Measurements from ENCODE around the gene MYO1D.
"Not testable (repeated sequence)": the region's sequence is repeated elsewhere in the genome, so short reads cannot be mapped to it uniquely, and the experiment has no call there.

Gene MYO1D

DNA sequence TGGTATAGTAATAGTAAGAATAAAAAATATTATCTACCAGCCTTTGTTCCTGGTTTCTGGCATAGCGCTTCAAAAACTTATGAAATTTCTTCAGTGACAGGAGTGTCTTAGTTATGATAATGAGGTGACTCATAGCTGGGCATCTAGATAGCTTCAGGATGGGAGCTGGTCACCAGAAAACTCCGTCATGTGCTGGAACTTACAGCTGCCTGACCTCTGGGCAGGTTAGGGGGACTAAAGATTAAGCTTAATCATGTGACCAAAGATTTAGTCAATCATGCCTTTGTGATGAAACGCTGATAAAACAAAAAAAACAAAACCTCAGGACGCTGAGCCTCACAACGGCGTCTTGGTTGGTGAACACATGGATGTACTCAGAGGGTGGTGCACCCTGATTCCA is 154.2 kb downstream of the MYO1D start:
- no peak for DNase-seq

DNA sequence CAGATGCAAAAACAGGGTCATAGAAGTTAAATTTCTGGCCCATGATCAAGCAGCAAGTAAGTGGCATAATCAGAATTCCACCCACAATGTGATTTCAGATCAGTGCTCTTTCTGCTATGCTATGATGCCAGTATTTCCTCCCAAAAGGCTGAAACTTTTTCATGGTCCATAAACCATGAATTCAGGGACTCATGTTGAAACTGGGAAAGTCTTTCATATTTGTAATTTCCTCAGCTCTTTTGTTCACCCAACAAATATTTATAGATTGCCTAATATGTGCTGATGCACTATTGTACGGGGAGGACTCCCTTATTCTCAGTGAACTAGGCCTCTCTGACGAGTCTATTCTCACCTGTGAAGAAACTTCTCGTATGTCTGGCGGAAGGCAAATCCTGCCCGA is 156.3 kb downstream of the MYO1D start:
- no peak for DNase-seq

DNA sequence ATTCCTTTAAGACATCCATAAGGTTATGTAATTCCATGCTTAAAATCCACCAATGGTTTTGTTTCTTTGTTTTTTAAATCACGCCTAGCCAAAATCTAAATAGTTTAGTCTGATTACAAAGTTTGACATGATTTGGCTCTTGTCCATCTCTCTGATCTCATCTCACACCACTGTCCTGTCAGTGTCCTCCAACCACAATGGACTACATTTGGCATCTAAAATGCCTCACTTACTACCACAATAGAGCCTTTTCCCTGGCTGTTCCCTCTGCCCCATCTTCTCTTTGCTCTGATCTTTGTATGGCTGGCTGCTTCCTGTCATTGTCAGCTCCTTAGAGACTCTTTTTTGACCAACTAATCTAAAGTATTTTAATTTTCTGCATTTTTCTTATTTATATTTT is 157.2 kb downstream of the MYO1D start:
- DNase-seq: no peak

DNA sequence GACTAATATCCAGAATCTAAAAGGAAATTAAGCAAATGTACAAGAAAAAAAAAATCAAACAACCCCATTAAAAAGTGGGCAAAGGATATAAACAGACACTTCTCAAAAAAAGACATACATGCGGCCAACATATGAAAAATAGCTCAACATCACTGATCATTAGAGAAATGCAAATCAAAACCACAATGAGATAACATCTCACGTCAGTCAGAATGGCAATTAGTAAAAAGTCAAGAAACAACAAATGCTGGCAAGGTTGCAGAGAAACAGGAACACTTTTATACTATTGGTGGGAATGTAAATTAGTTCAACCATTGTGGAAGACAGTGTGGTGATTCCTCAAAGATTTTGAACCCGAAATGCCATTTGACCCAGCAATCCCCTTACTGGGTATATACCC is 162.0 kb downstream of the MYO1D start:
- DNase-seq: not testable (repeated sequence)

DNA sequence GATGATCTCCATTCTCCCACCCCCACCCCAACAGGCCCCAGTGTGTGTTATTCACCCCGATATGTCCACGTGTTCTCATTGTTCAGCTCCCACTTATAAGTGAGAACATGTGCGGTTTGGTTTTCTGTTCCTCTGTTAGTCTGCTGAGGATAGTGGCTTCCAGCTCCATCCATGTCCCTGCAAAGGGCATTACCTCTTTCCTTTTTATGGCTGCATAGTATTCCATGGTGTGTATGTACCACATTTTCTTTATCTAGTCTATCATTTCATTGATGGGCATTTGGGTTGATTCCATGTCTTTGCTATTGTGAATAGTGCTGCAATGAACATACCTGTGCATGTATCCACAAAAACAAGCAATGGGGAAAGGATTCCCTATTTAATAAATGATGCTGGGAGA is 162.7 kb downstream of the MYO1D start:
- DNase-seq: not testable (repeated sequence)

DNA sequence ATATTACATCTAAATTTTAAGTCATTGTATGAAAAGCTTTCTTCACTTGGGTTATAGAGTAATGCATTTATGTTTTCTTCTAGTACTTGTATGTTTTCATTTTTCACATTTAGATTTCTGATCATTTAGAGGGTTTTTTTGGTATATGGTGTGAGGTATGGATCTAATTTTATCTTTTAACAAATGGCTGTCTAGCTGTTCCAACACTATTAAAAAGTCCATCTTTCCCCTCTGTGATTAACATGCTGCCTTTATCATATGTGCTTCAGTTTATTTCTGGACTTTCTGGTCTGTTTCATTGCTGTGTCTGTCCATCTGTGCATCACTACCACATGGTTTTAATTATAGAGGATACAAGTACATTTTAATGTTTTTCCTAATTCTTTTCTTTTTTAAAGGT is 163.8 kb downstream of the MYO1D start:
- no peak for DNase-seq

DNA sequence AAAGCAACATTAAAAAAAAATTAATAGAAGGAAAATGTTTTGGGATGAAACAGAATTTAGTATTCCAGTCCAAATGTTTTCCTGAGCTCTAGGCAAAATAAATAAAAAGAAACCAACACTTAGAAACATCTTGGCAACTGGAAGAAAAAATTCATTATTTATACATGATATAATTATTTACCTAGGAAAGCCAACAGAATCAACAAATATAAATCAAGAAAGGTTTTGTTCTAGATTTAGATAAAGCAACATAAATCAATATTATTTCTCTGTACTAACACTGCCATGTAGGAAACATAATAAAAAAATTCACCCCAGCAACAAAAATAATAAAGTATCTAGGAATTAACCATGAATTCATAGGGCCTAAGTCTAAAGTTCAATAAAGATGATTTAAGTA is 167.4 kb downstream of the MYO1D start:
- DNase-seq: no peak

DNA sequence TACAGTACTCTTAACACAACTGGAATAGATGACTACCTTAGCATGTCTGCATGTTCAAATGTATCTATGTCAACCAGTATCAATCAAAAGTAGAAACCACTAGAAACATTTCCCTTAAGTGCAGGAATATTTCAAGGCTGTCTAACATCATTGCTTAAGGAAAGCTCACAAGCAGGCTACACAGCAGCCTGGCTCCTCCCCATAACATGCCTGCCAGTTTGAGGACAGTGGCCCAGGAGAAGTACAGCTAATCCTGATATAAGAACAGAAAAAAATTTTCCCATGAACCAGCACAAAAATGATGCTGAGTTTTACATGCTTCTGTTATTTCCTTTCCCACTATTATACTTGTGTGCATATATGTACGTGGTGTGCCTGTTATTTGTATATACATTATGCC is 175.1 kb downstream of the MYO1D start:
- DNase-seq: no peak

DNA sequence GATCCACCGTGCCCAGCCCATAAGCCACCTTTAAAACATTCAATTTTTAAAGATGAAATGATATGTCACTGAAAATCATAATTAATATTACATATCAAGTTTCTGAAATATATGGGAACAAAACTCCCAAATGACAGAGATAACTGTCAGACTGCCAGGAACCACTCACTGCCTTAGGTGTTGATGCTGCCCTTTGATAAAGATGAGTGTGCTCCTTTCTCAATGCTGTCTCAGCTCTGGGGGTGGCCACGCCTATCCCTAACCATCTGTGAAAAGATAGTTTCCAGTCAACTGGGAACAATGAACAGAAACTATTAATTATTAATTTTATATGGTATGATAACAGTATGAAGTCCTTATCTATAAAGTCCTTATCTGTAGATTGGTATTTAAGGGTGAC is 177.7 kb downstream of the MYO1D start:
- no peak for DNase-seq

DNA sequence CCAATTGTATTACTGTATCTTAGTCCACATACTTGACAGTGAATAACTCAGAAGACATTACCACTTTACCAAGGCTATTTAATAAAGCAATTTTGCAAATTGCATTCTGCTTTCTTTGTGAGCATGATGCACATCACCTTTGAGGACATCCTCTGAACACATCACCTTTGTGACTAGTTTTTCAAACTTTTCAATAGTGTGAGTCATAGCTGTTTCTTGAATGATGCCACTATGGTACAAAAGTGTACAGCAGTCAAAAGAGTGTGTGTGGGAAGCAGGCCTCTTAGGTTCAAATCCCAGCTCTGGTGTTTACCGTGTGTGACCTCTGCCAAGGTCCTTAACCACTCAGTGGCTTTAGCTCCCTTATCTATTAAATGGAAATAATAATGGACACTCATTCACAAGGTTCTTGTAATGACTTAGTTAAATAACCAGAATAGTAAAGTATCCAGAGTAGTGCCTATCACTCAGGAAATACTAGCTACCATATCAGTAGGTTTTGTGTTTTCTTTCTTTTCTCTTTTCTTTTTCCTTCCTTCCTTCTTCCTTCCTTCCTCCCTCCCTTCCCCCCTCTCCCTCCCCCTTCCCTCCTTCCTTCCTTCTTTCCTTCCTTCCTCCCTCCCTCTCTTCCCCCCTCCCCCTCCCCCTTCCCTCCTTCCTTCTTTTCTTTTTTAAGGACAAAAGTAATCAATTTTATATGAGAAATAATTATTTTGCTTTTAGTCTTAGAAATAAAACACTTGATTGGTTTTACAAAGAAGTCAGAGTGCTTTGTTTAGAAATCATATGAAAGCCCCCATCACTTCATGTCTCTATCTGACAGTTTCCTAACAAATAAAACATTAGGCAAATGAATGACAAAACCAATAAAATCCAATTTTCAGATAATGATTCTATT is 178.9 kb downstream of the MYO1D start:
- DNase-seq: no peak

DNA sequence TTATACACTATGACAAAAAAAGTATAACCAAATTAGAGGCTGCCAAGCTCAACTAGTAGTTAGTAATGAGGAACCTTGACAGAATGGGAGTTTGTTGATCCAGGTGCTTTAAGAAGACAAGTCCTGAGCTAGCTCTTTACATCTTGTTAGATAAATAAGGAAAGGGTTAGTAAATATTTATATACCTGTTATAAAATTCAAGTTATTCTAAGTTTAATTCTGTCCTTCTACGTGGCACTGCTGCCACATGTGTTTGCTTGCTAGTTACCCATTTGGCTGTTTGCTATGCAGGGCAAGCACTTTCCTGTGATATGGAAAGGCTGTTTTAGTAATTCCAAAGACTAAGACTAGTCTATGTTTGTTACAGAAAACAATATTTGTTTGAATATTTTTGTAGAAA is 180.5 kb downstream of the MYO1D start:
- no peak for DNase-seq

DNA sequence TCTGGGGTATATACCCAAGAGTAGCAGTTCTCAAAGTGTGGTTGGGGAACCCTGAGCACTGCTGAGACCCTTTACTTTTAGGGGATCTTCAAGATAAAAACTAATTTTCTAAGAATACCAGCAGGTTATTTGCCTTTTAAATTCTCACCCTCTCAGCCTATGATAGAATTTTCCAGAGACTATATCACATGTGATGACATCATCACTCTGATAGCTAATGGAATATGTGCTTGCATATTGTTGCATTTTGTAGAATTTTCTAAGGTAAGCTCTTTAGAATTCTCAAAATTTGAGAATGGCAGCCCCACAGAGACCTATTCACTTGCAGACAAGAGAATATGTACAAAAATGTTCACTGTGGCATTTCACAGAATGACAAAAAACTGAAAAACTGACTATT is 181.1 kb downstream of the MYO1D start:
- DNase-seq: no peak

DNA sequence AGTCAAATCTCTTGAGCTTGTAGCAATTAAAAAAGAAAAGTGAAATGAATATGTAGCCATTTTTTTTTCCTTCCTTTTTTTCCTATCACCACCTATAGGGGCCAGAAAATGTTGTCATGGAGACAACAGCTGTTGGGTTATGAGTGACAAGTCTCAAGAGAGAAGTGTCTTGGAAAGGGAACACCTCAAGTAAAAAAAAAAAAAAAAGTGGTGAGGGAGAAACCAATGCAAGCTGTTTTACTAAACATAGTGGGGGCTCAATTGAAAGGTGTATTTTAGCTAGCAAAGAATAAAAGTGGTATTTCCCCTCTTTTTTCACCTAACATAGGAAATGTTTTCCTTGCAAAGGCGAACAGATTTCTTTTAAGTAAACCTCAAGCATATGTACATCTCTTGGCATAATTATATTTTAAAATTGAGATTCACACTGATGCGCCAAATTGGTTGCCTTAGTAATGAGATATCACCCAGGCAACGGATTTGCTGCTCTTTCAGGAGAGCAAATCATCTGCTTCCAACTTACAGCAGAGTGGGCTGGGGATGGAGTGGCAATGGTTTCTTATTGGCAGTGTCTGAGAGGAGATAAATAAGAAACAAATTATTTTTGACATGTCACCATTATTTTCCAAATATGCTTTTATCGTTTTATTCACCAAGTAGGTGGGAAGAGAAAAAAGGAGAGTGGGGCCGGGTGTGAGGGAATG is 183.6 kb downstream of the MYO1D start:
- DNase-seq: no peak

DNA sequence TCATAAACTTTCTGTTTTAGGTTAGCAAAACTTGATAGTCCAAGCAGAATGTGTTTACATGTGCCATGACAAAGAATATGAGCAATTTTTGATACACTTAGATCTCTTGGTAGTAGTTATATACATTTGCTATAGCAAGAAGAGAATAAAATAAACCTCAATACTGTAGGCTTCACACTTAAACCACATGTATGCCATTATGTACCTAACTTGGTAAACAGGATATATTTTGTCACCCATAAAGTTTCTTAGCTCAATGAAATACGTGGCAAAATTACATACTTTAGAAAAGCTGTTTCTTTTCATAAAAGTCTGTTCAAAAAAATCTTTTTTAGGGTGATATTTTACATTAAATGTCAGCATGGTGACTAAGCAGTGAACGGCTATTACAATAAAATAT is 184.7 kb downstream of the MYO1D start:
- DNase-seq: no peak

DNA sequence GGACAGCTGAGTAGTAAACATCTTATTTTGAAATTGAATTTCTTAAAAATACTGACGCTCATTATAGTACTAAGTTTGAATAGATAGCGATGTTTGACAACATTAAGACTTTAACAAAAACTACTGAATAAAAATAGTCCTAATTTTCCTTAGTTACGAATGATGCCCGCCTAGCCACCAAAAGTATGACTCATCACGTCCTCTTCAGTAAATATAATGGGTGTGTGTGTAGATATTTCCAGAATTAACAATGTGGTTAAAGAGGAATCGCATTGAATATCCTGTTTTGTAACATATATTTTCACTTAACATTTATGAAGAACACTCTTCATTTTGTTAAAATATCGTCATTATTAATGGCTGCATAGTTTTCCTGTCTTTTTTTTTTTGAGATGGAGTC is 187.6 kb downstream of the MYO1D start:
- DNase-seq: no peak

DNA sequence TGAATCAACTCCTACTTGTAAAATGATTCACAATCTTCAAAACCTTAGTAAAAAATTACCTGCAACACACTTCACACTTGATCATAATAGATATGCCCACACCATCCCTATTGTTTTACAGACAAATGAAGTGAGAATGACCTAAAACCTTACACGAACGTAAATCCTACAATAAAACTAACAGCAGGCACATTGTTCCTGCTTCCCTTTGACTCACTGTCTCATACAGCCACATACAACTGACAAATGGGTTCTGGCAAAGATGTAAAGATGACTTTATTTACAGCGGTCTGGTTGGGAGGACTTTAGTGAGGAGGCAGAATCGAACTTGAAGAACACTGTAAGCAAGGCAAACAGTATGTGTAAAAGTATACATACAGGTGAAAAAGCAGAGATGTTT is 188.7 kb downstream of the MYO1D start:
- DNase-seq: no peak

DNA sequence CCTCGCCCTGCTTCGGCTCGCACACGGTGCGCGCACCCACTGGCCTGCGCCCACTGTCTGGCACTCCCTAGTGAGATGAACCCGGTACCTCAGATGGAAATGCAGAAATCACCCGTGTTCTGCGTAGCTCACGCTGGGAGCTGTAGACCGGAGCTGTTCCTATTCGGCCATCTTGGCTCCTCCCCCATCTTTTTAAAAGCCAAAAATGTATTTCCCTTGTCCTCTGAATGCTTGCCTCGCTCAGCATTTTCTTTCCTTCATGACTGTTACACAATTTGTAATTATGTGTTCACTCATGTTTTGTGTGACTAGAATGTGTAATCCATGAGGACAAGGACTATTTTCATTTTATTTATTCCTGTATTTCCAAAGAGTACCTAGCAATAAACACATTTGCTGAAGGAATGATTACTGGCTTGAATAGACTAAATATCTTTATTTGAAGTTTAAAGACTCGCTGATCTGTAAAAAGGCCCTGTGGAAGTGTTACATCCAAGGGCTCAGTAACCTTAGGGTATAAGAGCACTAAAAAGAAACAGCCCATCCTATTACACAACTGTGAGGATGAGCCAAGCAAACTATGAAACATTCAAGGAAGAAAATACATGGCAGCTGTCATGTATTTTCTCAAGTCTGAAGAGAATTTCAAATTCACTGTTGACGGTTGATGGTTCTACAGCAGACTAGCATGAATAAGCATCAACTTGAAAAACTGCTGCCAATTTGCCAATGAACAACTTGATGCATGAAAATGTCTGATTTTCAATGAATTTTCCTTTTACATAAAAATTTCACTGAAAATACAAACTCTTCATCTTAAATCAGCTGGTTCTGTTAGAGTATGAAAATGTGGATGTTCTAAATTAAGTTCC is 192.6 kb downstream of the MYO1D start:
- no peak for DNase-seq

DNA sequence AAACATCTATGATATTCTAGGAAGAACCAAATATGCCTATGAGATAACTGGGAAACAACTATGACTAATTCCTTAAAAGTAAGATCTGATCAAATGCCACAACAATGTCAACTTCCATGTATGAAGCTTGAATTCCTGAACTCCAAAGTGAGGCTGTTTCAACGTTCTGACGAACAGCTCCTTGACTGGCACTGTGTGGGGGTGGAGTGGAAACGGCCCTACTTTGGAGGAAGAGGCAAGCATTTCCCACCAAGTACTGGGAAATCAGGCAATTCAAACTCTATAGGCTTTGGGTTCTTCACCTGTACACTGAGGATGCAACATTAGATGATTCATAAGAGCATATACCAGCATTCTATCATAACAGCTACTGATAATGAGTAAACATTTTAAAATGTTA is 203.0 kb downstream of the MYO1D start:
- DNase-seq: no peak

DNA sequence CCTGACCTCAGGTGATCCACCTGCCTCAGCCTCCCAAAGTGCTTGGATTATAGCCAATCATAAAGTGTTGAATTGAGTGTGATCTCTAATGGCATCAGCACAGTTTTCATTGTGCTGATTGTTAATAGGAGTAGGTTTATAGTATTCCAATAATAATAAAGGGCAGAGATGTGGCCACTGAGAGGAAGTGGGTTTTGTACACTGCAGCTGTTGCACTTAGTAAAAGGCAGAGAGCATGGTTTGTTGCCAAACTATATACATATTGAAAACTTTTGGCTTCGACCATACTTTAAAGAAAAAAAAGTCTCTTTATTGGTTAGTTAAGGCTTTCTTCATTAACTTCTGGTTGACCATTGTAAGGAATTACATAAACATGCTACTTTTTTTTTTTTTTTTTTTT is 204.2 kb downstream of the MYO1D start:
- DNase-seq: no peak

DNA sequence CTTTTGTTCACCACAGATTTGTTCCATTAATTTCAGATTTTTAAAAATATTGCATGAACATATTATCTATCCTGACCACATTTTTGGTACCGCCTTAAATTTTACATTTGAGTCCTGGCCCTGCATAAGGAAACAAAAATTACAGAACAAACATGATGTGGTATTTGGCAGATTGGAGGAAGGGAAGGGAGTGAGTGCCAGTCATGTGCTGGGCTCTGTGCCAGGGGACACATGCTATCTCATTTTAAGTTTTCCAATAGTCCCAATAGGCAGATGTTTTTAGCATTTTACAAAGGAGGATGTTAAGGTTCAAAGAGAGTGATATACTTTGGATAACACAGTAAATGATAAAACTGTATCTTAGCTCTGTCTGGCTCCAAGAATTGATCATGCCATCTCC is 205.0 kb downstream of the MYO1D start:
- DNase-seq: no peak

DNA sequence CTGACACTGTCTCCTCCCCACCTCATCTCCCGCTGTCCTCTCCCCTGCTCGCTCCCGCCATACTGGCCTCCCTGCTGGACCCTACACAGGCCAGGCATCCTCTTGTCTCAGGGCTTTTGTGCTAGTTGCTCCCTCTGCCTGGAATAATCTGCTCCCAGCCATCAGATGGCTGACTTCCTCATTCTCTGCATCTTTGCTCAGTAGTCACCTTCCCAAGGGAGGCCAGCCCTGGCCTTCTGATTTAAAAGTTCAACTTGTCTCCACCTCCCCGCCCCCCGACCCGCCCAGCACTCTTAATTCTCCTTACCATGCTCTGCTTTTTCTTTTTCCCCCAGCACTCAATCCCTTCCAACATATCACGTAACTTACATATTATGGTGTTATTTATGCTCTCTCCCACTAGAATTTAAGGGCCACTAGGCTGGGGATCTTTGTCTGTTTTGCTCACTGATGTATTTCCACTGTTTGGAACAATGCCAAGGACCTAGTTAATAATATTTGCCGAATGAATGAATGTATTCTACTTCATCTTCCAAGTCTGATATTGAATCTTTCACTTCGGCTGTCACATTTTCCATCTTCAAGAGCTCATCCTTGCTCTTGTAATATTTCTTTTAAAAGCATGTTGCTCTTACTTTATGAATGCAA is 211.9 kb downstream of the MYO1D start:
- no peak for DNase-seq

DNA sequence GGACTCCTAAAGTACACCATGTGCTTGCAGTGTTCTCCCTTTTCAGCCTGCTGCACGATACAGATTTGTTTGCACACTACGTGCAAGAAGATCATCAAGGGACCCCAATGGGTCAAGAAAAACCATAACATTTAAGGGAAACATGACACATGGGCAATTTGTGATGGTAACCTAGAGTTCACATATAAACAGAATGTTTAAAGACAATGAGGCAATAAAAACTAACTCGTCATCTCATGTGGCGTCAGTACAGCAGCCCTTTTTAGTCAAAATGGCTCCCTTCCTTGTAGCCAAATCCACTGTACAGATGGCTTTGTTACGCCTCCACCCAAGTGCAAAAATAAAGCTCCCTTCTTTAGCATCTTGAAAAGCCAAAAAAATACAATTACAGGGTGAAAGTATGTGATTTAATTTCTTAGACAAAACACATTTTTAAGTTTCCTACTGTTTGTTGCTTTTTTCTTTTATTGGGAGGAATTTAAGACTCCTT is 216.4 kb downstream of the MYO1D start:
- DNase-seq: no peak

DNA sequence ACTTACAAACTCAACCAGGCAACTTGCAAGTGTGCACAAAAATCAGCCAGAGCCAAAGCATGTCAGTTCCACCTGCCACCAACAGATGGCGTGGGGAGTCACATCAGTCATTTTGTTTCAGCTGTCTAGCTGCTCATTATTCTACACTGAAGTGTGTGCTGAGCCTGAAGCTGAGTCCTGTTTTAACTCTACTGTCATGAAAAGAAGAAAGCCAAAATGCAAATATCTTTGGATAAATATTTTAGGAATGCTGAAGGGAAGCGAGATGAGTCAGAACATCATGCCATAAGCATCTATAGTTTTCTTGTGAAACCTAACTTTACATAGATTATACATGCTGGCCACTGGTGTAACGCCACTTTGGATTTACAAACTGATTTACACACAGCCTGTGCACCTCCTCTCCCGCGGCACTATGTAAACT is 217.5 kb downstream of the MYO1D start:
- DNase-seq: peak; percentile 83

Data from activated CD8-positive, alpha-beta memory T cell treated with anti-CD3 and anti-CD28 coated beads, Interleukin-2, amount 50 U/mL, for 48 hours (primary cell).